ENCODE data around the gene BRK1. TPM values are rescaled to one million over a fixed set of nuclear protein-coding genes. Genes with fewer than 3 reads are reported as not detected.
A peak's percentile ranks its signal among the peaks of the same experiment; 100 is the strongest.

BRK1 gene
- total and polyA plus RNA-seq, 2 donors (not counting 1 experiment from before 2014, with no cell fraction given): 55.0 to 86.3 TPM

- peaks cover 62% of the 10 kb centered on the region for H3K79me2 ChIP-seq (ENCODE audit: control insufficient read depth, insufficient read depth, low read length)
- WGBS (ENCODE audit: insufficient coverage): 100% methylated on average over 5 of the region's 5 CpGs
- Mint-ChIP-seq H3K9me3 (ENCODE audit: insufficient read depth) (no peaks in the 10 kb centered on the region), H3K27me3 (no peaks in the 10 kb centered on the region), H3K27ac (peak overlapping the region; percentile 68), H3K4me3 (peak overlapping the region; percentile 80), H3K4me1 (peaks cover 51% of the 10 kb centered on the region)
- ChIA-PET POLR2A (no interaction called here), CTCF (interaction anchor here (0.7 to 7.9 kb wide), 6 partner anchors 17 to 60 kb away, joined by 3 to 59 read pairs (median 11); partner anchors contain the start of gene VHL)
- peaks cover 0 to 15% (median 8%) of the 10 kb centered on the region in 3 donors for H3K9me3 ChIP-seq (ENCODE audit: control extremely low read depth in 1 of 3, control insufficient read depth in 2 of 3, insufficient read depth in 1 of 3, low read length in 2 of 3)
- no peaks in the 10 kb centered on the region for H3K27me3 ChIP-seq (replicated peaks in 1 of 4; ENCODE audit: control extremely low read depth in 1 of 4, control insufficient read depth in 3 of 4, insufficient read depth in 4 of 4, low read length in 3 of 4)
- no peak overlapping the region for H3K27ac ChIP-seq (ENCODE audit: low read length in 2 of 2)
- DNase-seq (no peak), ATAC-seq (ENCODE audit: low read depth) (no peak)
- H3K4me2 ChIP-seq (replicated peaks; ENCODE audit: low read depth, low read length, poor library complexity, severe bottlenecking): peak overlapping the region; percentile 43
- H3K36me3 ChIP-seq (replicated peaks in 1 of 2; ENCODE audit: control extremely low read depth in 1 of 2, control insufficient read depth in 1 of 2, extremely low read depth in 1 of 2, insufficient read depth in 2 of 2, low read length in 1 of 2): peaks cover 0 to 5% of the 10 kb centered on the region in 2 experiments
- H2AFZ ChIP-seq (ENCODE audit: insufficient read depth, low read depth, low read length, poor library complexity, severe bottlenecking): no peak overlapping the region
- no peak overlapping the region for H3K9ac ChIP-seq (ENCODE audit: low read length)
- peak overlapping the region in 1 of 5 experiments; percentile 29 for H3K4me3 ChIP-seq (ENCODE audit: control extremely low read depth in 1 of 5, extremely low read depth in 1 of 5, insufficient read depth in 1 of 5, low read depth in 2 of 5, low read length in 4 of 5)
- intact Hi-C loops (cut with micrococcal nuclease): no loop called here
- H4K20me1 ChIP-seq (ENCODE audit: control insufficient read depth, insufficient read depth, low read length, poor library complexity, severe bottlenecking): no peaks in the 10 kb centered on the region
- peaks cover 29 to 58% of the 10 kb centered on the region in 2 donors for H3K4me1 ChIP-seq (ENCODE audit: control insufficient read depth in 2 of 2, insufficient read depth in 2 of 2, low read length in 2 of 2)
- TF ChIP-seq EZH2 (IDR thresholded peaks at IDR 0.05; ENCODE audit: borderline replicate concordance, insufficient read depth, low read depth, low read length, poor library complexity, severe bottlenecking) (no peak), CTCF (IDR thresholded peaks at IDR 0.05) (no peak)
Measured at GRCh38 chr3:10166213-10166604, 50.7 kb downstream of the BRK1 start.

- no peaks in the 10 kb centered on the region for H4K20me1 ChIP-seq (ENCODE audit: control insufficient read depth, insufficient read depth, low read length, poor library complexity, severe bottlenecking)
- no peak overlapping the region for H3K27ac ChIP-seq (ENCODE audit: low read length in 2 of 2)
- peaks cover 0 to 7% of the 10 kb centered on the region in 2 experiments for H3K36me3 ChIP-seq (replicated peaks in 1 of 2; ENCODE audit: control extremely low read depth in 1 of 2, control insufficient read depth in 1 of 2, extremely low read depth in 1 of 2, insufficient read depth in 2 of 2, low read length in 1 of 2)
- peaks cover 0 to 15% (median 8%) of the 10 kb centered on the region in 3 donors for H3K9me3 ChIP-seq (ENCODE audit: control extremely low read depth in 1 of 3, control insufficient read depth in 2 of 3, insufficient read depth in 1 of 3, low read length in 2 of 3)
- intact Hi-C loops (cut with micrococcal nuclease): no loop called here
- H3K4me3 ChIP-seq (ENCODE audit: control extremely low read depth in 1 of 5, extremely low read depth in 1 of 5, insufficient read depth in 1 of 5, low read depth in 2 of 5, low read length in 4 of 5): no peak overlapping the region
- TF ChIP-seq EZH2 (IDR thresholded peaks at IDR 0.05; ENCODE audit: borderline replicate concordance, insufficient read depth, low read depth, low read length, poor library complexity, severe bottlenecking) (no peak), CTCF (IDR thresholded peaks at IDR 0.05) (no peak)
- H3K9ac ChIP-seq (ENCODE audit: low read length): no peak overlapping the region
- H3K27me3 Mint-ChIP-seq: no peaks in the 10 kb centered on the region
- CTCF ChIA-PET: interaction anchor here (3.7 kb wide), 1 partner anchor 22 kb away, joined by 20 read pairs; no protein-coding TSS in a partner anchor
- WGBS (ENCODE audit: insufficient coverage): 83% methylated on average over 6 of the region's 8 CpGs
- POLR2A ChIA-PET: no interaction called here
- no peak overlapping the region for H3K27ac Mint-ChIP-seq
- peaks cover 25 to 63% of the 10 kb centered on the region in 2 donors for H3K4me1 ChIP-seq (ENCODE audit: control insufficient read depth in 2 of 2, insufficient read depth in 2 of 2, low read length in 2 of 2)
- peaks cover 55% of the 10 kb centered on the region for H3K4me1 Mint-ChIP-seq
- no peak for ATAC-seq (ENCODE audit: low read depth)
- H3K4me3 Mint-ChIP-seq: no peak overlapping the region
- no peaks in the 10 kb centered on the region for H3K9me3 Mint-ChIP-seq (ENCODE audit: insufficient read depth)
- no peak overlapping the region for H2AFZ ChIP-seq (ENCODE audit: insufficient read depth, low read depth, low read length, poor library complexity, severe bottlenecking)
- no peak overlapping the region for H3K4me2 ChIP-seq (replicated peaks; ENCODE audit: low read depth, low read length, poor library complexity, severe bottlenecking)
- H3K79me2 ChIP-seq (ENCODE audit: control insufficient read depth, insufficient read depth, low read length): peaks cover 70% of the 10 kb centered on the region
- no peak for DNase-seq
- no peaks in the 10 kb centered on the region for H3K27me3 ChIP-seq (replicated peaks in 1 of 4; ENCODE audit: control extremely low read depth in 1 of 4, control insufficient read depth in 3 of 4, insufficient read depth in 4 of 4, low read length in 3 of 4)
Measured at GRCh38 chr3:10169000-10169496, 53.6 kb downstream of the BRK1 start.
